NB4 (cell line): ENCODE data around the gene EPN2.

Source experiments
- CTCF ChIP-seq: IDR thresholded peaks from one replicate; pipeline ENCODE4 v1.5.1; 2012; ENCODE audit warnings: low read depth, low read length
- MAX ChIP-seq: IDR thresholded peaks from 2 replicates; pipeline ENCODE4 v1.6.1; 2011; ENCODE audit warnings: low read depth, low read length
- MYC ChIP-seq: IDR thresholded peaks from 2 replicates; pipeline ENCODE4 v1.6.1; 2011; ENCODE audit warnings: low read depth, low read length
- POLR2A ChIP-seq: IDR thresholded peaks from 2 replicates; pipeline ENCODE4 v1.6.1; 2011; ENCODE audit warnings: mild to moderate bottlenecking; ENCODE audit not compliant: insufficient read length; ENCODE audit errors: extremely low read depth

- TF ChIP-seq CTCF: no peak
- TF ChIP-seq POLR2A: no peak
- TF ChIP-seq MAX: no peak
- no peak for TF ChIP-seq MYC
Observed at GRCh38 chr17:19379361-19380065, 142.3 kb downstream of the EPN2 start.
